H7 (cell line): ENCODE measurements around the gene MDFIC2. TPM values are rescaled to one million over a fixed set of nuclear protein-coding genes. Genes with fewer than 3 reads are reported as not detected.
"Not testable (repeated sequence)": the region's sequence is repeated elsewhere in the genome, so short reads cannot be mapped to it uniquely, and the experiment has no call there.

Experiments
- DNase-seq: peaks from one replicate; pipeline ENCODE4 v3.0.0; 2012
- H3K27me3 ChIP-seq: 2 replicates; pipeline ENCODE4 v1.6.0; 2011; ENCODE audit warnings: mild to moderate bottlenecking, low read length; ENCODE audit not compliant: control insufficient read depth, insufficient read depth
- H3K36me3 ChIP-seq: replicated peaks from 2 replicates; pipeline ENCODE4 v1.5.1; 2011; ENCODE audit warnings: low read length; ENCODE audit not compliant: control insufficient read depth, insufficient read depth
- H3K4me3 ChIP-seq: 2 replicates; pipeline ENCODE4 v1.5.1; 2011; ENCODE audit warnings: low read depth, mild to moderate bottlenecking, control low read depth, low read length, moderate library complexity; ENCODE audit not compliant: insufficient read depth
- total RNA-seq: library from RNA; depleted of rRNA; stranded (reverse); fragments of >200 nt; shearing (Covaris generic); gene quantifications from 2 replicates; pipeline ENCODE4 v1.2.3, GENCODE V29; 2014

MDFIC2 gene
- total RNA-seq, 1 experiment from 2014 or later: not detected

- not testable (repeated sequence) for DNase-seq
These were observed 21.9 kb downstream of the MDFIC2 start for GRCh38 chr3:70290431-70291096.

GRCh38 chr3:70281663-70282062 lies 30.8 kb downstream of the MDFIC2 start:
- DNase-seq: no peak
- no peak overlapping the region for H3K4me3 ChIP-seq
- H3K36me3 ChIP-seq: no peaks in the 10 kb centered on the region
- no peaks in the 10 kb centered on the region for H3K27me3 ChIP-seq

More at GRCh38 chr3:70290431-70291096, 21.9 kb downstream of the MDFIC2 start:
- not testable (repeated sequence) for H3K36me3 ChIP-seq, H3K27me3 ChIP-seq, H3K4me3 ChIP-seq

- no peaks in the 10 kb centered on the region for H3K27me3 ChIP-seq
- no peak overlapping the region for H3K4me3 ChIP-seq
- no peak for DNase-seq
- no peaks in the 10 kb centered on the region for H3K36me3 ChIP-seq
These were observed 35.1 kb downstream of the MDFIC2 start for GRCh38 chr3:70277304-70277703.

- DNase-seq: no peak
- H3K27me3 ChIP-seq: no peaks in the 10 kb centered on the region
- H3K36me3 ChIP-seq: no peaks in the 10 kb centered on the region
- no peak overlapping the region for H3K4me3 ChIP-seq
These were observed 35.5 kb downstream of the MDFIC2 start for GRCh38 chr3:70276901-70277300.

- DNase-seq: no peak
- no peak overlapping the region for H3K4me3 ChIP-seq
- H3K36me3 ChIP-seq: no peaks in the 10 kb centered on the region
- H3K27me3 ChIP-seq: no peaks in the 10 kb centered on the region
These were observed 38.9 kb downstream of the MDFIC2 start for GRCh38 chr3:70273492-70273891.

- no peak overlapping the region for H3K4me3 ChIP-seq
- H3K36me3 ChIP-seq: no peaks in the 10 kb centered on the region
- no peaks in the 10 kb centered on the region for H3K27me3 ChIP-seq
- DNase-seq: no peak
These were observed 39.6 kb downstream of the MDFIC2 start for GRCh38 chr3:70272798-70273197.

- Histone ChIP-seq H3K36me3 (no peaks in the 10 kb centered on the region), H3K4me3 (no peak overlapping the region), H3K27me3 (no peaks in the 10 kb centered on the region)
- no peak for DNase-seq
These were observed 48.2 kb downstream of the MDFIC2 start for GRCh38 chr3:70264122-70264780.

- H3K4me3 ChIP-seq: no peak overlapping the region
- H3K27me3 ChIP-seq: no peaks in the 10 kb centered on the region
- no peaks in the 10 kb centered on the region for H3K36me3 ChIP-seq
- no peak for DNase-seq
These were observed 51.2 kb downstream of the MDFIC2 start for GRCh38 chr3:70261283-70261682.

- Histone ChIP-seq H3K36me3 (no peaks in the 10 kb centered on the region), H3K27me3 (no peaks in the 10 kb centered on the region), H3K4me3 (no peak overlapping the region)
- DNase-seq: no peak
These were observed 55.9 kb downstream of the MDFIC2 start for GRCh38 chr3:70256566-70256965.

- H3K4me3 ChIP-seq: no peak overlapping the region
- DNase-seq: no peak
- no peaks in the 10 kb centered on the region for H3K27me3 ChIP-seq
- H3K36me3 ChIP-seq: no peaks in the 10 kb centered on the region
These were observed 61.9 kb downstream of the MDFIC2 start for GRCh38 chr3:70250492-70250891.

- H3K27me3 ChIP-seq: no peaks in the 10 kb centered on the region
- no peaks in the 10 kb centered on the region for H3K36me3 ChIP-seq
- no peak overlapping the region for H3K4me3 ChIP-seq
- DNase-seq: no peak
These were observed 62.8 kb downstream of the MDFIC2 start for GRCh38 chr3:70249509-70250160.

- Histone ChIP-seq H3K36me3 (no peaks in the 10 kb centered on the region), H3K27me3 (no peaks in the 10 kb centered on the region), H3K4me3 (no peak overlapping the region)
- DNase-seq: no peak
These were observed 63.6 kb downstream of the MDFIC2 start for GRCh38 chr3:70248856-70249255.

- no peaks in the 10 kb centered on the region for H3K36me3 ChIP-seq
- H3K4me3 ChIP-seq: no peak overlapping the region
- H3K27me3 ChIP-seq: no peaks in the 10 kb centered on the region
- no peak for DNase-seq
These were observed 64.5 kb downstream of the MDFIC2 start for GRCh38 chr3:70247955-70248354.

- no peak overlapping the region for H3K4me3 ChIP-seq
- no peaks in the 10 kb centered on the region for H3K27me3 ChIP-seq
- no peak for DNase-seq
- H3K36me3 ChIP-seq: no peaks in the 10 kb centered on the region
These were observed 66.5 kb downstream of the MDFIC2 start for GRCh38 chr3:70245746-70246525.
